CD14-positive monocyte (primary cell): Measurements from ENCODE around the gene TMOD1. TPM values are rescaled to one million over a fixed set of nuclear protein-coding genes. Genes with fewer than 3 reads are reported as not detected.

Source experiments
- DNase-seq, 3 donors: peaks; one replicate each; pipeline ENCODE4 v3.0.0-alpha.2; 2011 to 2022
- H2AFZ ChIP-seq: 2 replicates; pipeline ENCODE4 v1.6.0; 2012; ENCODE audit warnings: mild to moderate bottlenecking, low read depth, low read length, inconsistent platforms; ENCODE audit not compliant: insufficient read depth, poor library complexity, severe bottlenecking
- H3K27ac ChIP-seq, 2 donors: 1 replicate in 1 of 2; 2 replicates in 1 of 2; pipeline ENCODE4 v1.5.1; 2012 to 2013; ENCODE audit warnings: low read length in 2 of 2, control low read depth in 1 of 2, inconsistent platforms in 1 of 2, low read depth in 1 of 2, mild to moderate bottlenecking in 1 of 2
- H3K27me3 ChIP-seq, 2 donors: one replicate each; pipeline versions ENCODE4 v1.6.0 to v1.6.1; 2011 to 2013; ENCODE audit warnings: low read length in 2 of 2; ENCODE audit not compliant: control insufficient read depth in 2 of 2, insufficient read depth in 2 of 2
- H3K36me3 ChIP-seq, 2 donors: replicated peaks in 1 of 2; 1 replicate in 1 of 2; 2 replicates in 1 of 2; pipeline versions ENCODE4 v1.5.1 to v1.6.1; 2012 to 2013; ENCODE audit warnings: low read length in 2 of 2, control low read depth in 1 of 2, inconsistent platforms in 1 of 2, mild to moderate bottlenecking in 1 of 2; ENCODE audit not compliant: insufficient read depth in 2 of 2, control insufficient read depth in 1 of 2
- H3K4me1 ChIP-seq, 2 donors: 1 replicate in 1 of 2; 2 replicates in 1 of 2; pipeline versions ENCODE4 v1.5.1 to v1.6.1; 2012 to 2013; ENCODE audit warnings: low read length in 2 of 2, control low read depth in 1 of 2, inconsistent platforms in 1 of 2, mild to moderate bottlenecking in 1 of 2, moderate library complexity in 1 of 2; ENCODE audit not compliant: insufficient read depth in 2 of 2, control insufficient read depth in 1 of 2
- H3K4me2 ChIP-seq: replicated peaks from 2 replicates; pipeline ENCODE3; 2012; ENCODE audit warnings: low read length, moderate library complexity, mild to moderate bottlenecking; ENCODE audit not compliant: poor library complexity, severe bottlenecking; ENCODE audit errors: extremely low read depth
- H3K4me3 ChIP-seq, 3 experiments: fragments of 200-600 bp in 1 of 3; sonication (generic) in 1 of 3; replicated peaks in 1 of 3; 1 replicate in 2 of 3; 2 replicates in 1 of 3; pipeline ENCODE4 v1.5.1; 2011 to 2013; ENCODE audit warnings: low read length in 3 of 3, mild to moderate bottlenecking in 3 of 3, control low read depth in 2 of 3, low read depth in 2 of 3, inconsistent platforms in 1 of 3, moderate library complexity in 1 of 3
- H3K79me2 ChIP-seq: 2 replicates; pipeline ENCODE4 v1.6.0; 2012; ENCODE audit warnings: mild to moderate bottlenecking, control low read depth, inconsistent platforms, low read length, moderate library complexity; ENCODE audit not compliant: insufficient read depth
- H3K9ac ChIP-seq: 2 replicates; pipeline ENCODE4 v1.6.0; 2017; ENCODE audit warnings: low read length, mild to moderate bottlenecking; ENCODE audit not compliant: insufficient read depth, poor library complexity, severe bottlenecking
- H3K9me3 ChIP-seq, 2 donors: replicated peaks in 1 of 2; 1 replicate in 1 of 2; 2 replicates in 1 of 2; pipeline versions ENCODE4 v1.5.1 to v1.6.1; 2012 to 2013; ENCODE audit warnings: low read length in 2 of 2, control low read depth in 1 of 2; ENCODE audit not compliant: control insufficient read depth in 1 of 2, insufficient read depth in 1 of 2
- H4K20me1 ChIP-seq: 2 replicates; pipeline ENCODE4 v1.6.0; 2012; ENCODE audit warnings: mild to moderate bottlenecking, low read length, control low read depth, moderate library complexity; ENCODE audit not compliant: insufficient read depth
- H3K27ac Mint-ChIP-seq, 7 donors: one replicate each; pipeline ENCODE4 v1.8.0; 2020; ENCODE audit warnings: mild to moderate bottlenecking in 7 of 7, mixed read lengths in 7 of 7, moderate library complexity in 6 of 7, inconsistent platforms in 2 of 7
- H3K27me3 Mint-ChIP-seq, 3 donors: one replicate each; pipeline ENCODE4 v1.8.0; 2021 to 2022; ENCODE audit warnings: low read depth in 3 of 3, mild to moderate bottlenecking in 3 of 3, mixed read lengths in 3 of 3, moderate library complexity in 3 of 3, inconsistent platforms in 1 of 3
- H3K36me3 Mint-ChIP-seq, 2 donors: one replicate each; pipeline ENCODE4 v1.8.0; 2020; ENCODE audit warnings: mixed read lengths in 2 of 2, inconsistent platforms in 1 of 2, mild to moderate bottlenecking in 1 of 2
- H3K4me1 Mint-ChIP-seq: one replicate; pipeline ENCODE4 v1.8.0; 2020; ENCODE audit warnings: mild to moderate bottlenecking, mixed read lengths
- H3K4me3 Mint-ChIP-seq, 2 donors: one replicate each; pipeline ENCODE4 v1.8.0; 2020; ENCODE audit warnings: mild to moderate bottlenecking in 2 of 2, mixed read lengths in 2 of 2, moderate library complexity in 1 of 2
- H3K9me3 Mint-ChIP-seq, 7 donors: one replicate each; pipeline ENCODE4 v1.8.0; 2020 to 2022; ENCODE audit warnings: mixed read lengths in 7 of 7, mild to moderate bottlenecking in 6 of 7, moderate library complexity in 6 of 7, inconsistent platforms in 2 of 7
- CTCF ChIP-seq: fragments of 200-600 bp; IDR thresholded peaks from one replicate; pipeline ENCODE4 v1.8.0; 2022; ENCODE audit warnings: antibody characterized with exemption, mild to moderate bottlenecking
- WGBS: methylation state at CpG from one replicate; pipeline ENCODE4 v1.1.5; 2013; ENCODE audit warnings: missing lambda C conversion rate; ENCODE audit not compliant: insufficient coverage; 5-methylcytosine and 5-hydroxymethylcytosine counted together
- intact Hi-C, 2 donors: fragments of 100-400 bp; cut with micrococcal nuclease; formaldehyde crosslinking; loops; one replicate each; pipeline versions ENCODE4 v1.15.0 to v1.15.1; 2023
- polyA plus RNA-seq, 3 donors: library from polyadenylated mRNA; depleted of rRNA in 1 of 3; unstranded in 2 of 3; stranded (reverse) in 1 of 3; fragments of 300-500 nt in 2 of 3; fragments of >200 nt in 1 of 3; fragmentation: Illumina TruSeq in 2 of 3; gene quantifications; 1 replicate in 2 of 3; 2 replicates in 1 of 3; pipeline ENCODE4 v1.2.3, GENCODE V29; 2012 to 2021

The TMOD1 gene
- polyA plus RNA-seq, 3 donors, result 0.09 to 0.81 (median 0.59) TPM

DNA sequence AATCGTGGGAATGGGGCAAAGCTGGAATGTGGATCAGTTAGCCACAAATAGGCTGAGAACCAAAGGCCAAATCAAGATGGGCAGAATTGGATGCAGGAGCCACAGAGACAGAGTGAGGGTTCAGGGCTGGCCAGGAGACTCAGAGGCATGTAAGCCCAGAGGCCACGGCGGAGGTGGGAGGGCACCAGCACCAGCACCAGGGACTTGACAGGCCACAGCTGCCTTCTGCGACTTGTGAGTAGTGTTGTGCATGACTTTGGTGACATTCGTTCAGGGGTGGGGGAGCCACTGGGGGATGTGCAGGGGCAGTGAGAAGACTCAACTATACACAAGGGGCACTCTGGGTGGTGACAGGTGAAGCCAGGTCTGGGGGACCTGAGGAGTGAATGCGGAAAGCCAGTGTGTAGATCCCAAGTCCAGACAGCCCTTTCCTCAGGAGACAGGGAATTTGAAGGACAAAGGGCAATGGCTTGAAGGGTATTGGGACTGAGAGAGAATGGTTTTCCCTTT, 53.2 kb downstream of the TMOD1 start:
- WGBS, result 97% methylated on average over 3 of the region's 6 CpGs
- Histone ChIP-seq H3K9me3 (no peaks in the 10 kb centered on the region), H3K36me3 (no peaks in the 10 kb centered on the region), H3K4me2 (no peak overlapping the region), H3K27ac (no peak overlapping the region), H3K27me3 (no peaks in the 10 kb centered on the region), H3K79me2 (no peaks in the 10 kb centered on the region), H4K20me1 (no peaks in the 10 kb centered on the region), H3K4me1 (peaks cover 21 to 25% of the 10 kb centered on the region in 2 donors), H3K4me3 (no peak overlapping the region), H3K9ac (no peak overlapping the region), H2AFZ (no peak overlapping the region)
- Mint-ChIP-seq H3K36me3 (no peaks in the 10 kb centered on the region), H3K9me3 (no peaks in the 10 kb centered on the region), H3K27me3 (peaks cover 3 to 5% (median 4%) of the 10 kb centered on the region in 3 donors), H3K4me1 (peaks cover 34% of the 10 kb centered on the region), H3K27ac (no peak overlapping the region), H3K4me3 (no peak overlapping the region)
- TF ChIP-seq CTCF, result no peak
- intact Hi-C loops, result no loop called here
- no peak for DNase-seq

DNA sequence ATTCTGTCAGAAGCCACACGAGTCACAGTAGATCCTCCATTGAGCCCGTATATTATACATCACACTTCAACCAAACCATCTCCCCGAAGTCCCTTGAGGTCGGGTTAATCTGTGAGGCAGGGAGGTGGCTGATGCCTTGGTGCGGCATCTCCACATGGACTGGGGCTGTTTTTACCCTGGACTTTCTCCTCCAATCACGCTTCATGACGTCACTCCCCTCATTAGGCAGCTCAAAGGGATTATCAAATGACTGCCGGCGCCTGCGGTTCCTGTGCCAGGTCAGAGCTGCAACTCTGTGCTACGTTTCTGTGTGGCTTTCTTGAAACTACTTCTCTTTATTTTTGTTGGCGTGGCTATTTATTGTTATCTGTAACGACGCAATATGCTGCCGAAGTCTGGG, 53.7 kb downstream of the TMOD1 start:
- no peak overlapping the region for H3K4me3 ChIP-seq
- peaks cover 3 to 5% (median 4%) of the 10 kb centered on the region in 3 donors for H3K27me3 Mint-ChIP-seq
- no peak overlapping the region for H3K4me2 ChIP-seq
- H3K27me3 ChIP-seq, result no peaks in the 10 kb centered on the region
- H3K36me3 ChIP-seq, result no peaks in the 10 kb centered on the region
- H3K27ac Mint-ChIP-seq, result peak overlapping the region in 1 of 7 donors; percentile 15
- H3K4me1 Mint-ChIP-seq, result peaks cover 34% of the 10 kb centered on the region
- no peaks in the 10 kb centered on the region for H3K79me2 ChIP-seq
- H3K9me3 Mint-ChIP-seq, result no peaks in the 10 kb centered on the region
- no peak for TF ChIP-seq CTCF
- H3K9me3 ChIP-seq, result no peaks in the 10 kb centered on the region
- peaks cover 21 to 25% of the 10 kb centered on the region in 2 donors for H3K4me1 ChIP-seq
- no peaks in the 10 kb centered on the region for H3K36me3 Mint-ChIP-seq
- WGBS, result 89% methylated on average over 5 of the region's 15 CpGs
- DNase-seq, result no peak
- H4K20me1 ChIP-seq, result no peaks in the 10 kb centered on the region
- H3K9ac ChIP-seq, result no peak overlapping the region
- no peak overlapping the region for H2AFZ ChIP-seq
- H3K27ac ChIP-seq, result no peak overlapping the region
- no peak overlapping the region for H3K4me3 Mint-ChIP-seq
- intact Hi-C loops, result no loop called here
